GM21529 (cell line): ENCODE data around the gene TAP2.

Source experiments
- ATAC-seq: cut with Tn5 transposase; IDR thresholded peaks from one replicate; pipeline ENCODE4 v1.9.1; 2021; ENCODE audit not compliant: unreplicated experiment

The TAP2 gene

DNA sequence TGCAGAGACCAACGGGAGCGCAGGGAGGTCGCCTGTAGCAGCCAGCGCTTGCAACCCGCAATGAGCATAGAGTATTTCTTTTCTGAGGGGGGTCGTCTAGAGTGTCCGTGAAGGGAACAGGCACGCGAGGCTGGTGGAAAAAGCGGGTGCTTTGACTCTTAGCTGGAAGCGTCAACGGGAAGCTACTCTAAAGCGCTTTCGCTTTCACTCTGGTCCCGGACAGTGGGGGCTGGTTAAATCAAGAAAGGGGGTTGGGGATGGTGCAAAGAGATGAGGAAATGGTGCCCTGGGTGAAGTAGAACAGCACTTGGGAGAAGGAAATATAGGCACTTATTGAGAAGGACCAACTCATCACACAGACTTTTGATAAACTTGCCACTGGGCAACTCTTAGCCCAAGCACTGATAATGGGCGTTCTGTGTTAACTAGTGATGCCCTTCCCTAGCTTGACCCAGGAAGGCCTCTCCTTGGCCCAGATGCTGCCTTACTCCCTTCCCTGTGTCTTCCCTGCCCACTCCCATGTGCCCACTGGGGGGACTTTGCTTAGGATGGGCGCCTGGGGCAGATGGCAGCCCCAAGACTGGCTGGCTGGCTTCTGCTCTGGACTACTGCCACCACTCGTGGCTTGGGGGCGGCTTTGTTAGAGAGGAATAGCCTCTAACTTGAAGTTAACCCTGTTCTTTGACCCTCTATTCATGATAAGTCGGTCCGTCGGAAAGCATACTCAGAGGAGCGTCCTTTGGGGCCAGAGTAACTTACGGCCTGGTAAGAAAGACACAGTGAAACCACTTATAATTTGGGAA is 16.0 kb upstream of the TAP2 start:
- peak; percentile 19 for ATAC-seq

DNA sequence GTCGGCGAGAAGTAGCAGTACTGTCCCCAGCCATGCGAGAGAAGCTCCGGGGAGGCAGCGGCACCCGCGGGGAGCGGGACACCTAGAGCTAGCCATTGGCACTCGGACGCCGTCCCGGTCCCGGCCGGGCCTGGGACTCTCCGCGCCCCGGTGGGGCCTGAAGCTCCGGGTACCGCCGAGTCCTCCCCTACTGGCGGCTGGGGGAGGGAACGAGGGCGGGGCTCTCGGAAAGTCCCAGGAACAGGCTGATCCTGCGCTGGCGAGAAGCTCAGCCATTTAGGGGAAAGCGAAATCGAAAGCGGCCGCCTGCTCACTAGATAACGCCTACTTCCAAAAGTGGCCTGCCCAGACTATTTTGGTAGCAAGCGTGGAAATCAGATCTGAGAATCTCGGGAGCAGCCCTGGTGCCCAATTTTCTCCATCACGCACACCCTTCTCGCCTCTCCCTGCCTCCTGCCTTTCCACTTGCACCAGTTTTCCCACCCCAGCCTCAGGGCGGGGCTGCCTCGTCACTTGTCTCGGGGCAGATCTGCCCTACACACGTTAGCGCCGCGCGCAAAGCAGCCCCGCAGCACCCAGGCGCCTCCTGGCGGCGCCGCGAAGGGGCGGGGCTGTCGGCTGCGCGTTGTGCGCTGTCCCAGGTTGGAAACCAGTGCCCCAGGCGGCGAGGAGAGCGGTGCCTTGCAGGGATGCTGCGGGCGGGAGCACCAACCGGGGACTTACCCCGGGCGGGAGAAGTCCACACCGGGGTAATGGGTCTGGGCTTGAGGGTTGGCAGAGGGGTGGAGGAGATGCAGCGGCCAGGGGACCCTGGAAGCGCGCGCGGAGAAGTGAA is 15.2 kb upstream of the TAP2 start, which contains the start of the genes PSMB9 and TAP1:
Gene PSMB9 (plus strand): TSS at position 652 of the 835 bp plus-strand sequence. CDS start 38 bp downstream, at position 690.
Gene TAP1 (minus strand): TSS at position 164 of the 835 bp plus-strand sequence. CDS start 68 bp downstream, at position 96.
- ATAC-seq: peak; percentile 72

DNA sequence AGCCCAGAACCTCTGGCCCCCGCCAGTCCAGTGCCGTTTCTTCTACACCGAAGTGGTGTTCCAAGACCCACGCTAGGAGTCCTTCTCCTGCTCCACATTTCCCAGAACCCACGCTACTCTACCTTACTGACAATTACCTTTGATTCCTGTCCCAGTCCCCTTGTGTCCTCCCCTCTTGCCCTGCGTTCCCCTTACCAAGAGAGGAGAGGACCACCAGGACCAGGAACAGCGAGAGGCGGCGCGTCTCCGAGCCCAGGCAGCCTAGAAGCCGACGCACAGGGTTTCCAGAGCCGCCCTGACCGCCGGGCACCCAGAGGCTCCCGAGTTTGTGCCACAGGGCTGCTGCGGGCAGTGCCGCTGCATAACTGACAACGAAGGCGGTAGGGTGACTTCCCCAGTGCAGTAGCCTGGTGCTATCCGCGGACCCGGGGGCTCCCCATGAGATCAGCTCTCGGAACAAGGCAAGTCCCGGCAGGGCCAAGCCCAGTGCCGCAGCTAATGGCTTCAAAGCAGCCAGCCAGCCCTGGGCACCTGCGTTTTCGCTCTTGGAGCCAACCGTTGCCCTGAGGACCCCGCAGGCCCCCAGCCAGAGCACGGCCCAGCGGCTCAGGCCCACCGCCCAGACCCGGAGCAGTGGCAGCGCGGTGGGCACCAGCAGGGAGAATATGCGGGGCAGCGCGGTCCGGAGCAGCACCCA is 14.5 kb upstream of the TAP2 start:
- peak; percentile 18 for ATAC-seq

DNA sequence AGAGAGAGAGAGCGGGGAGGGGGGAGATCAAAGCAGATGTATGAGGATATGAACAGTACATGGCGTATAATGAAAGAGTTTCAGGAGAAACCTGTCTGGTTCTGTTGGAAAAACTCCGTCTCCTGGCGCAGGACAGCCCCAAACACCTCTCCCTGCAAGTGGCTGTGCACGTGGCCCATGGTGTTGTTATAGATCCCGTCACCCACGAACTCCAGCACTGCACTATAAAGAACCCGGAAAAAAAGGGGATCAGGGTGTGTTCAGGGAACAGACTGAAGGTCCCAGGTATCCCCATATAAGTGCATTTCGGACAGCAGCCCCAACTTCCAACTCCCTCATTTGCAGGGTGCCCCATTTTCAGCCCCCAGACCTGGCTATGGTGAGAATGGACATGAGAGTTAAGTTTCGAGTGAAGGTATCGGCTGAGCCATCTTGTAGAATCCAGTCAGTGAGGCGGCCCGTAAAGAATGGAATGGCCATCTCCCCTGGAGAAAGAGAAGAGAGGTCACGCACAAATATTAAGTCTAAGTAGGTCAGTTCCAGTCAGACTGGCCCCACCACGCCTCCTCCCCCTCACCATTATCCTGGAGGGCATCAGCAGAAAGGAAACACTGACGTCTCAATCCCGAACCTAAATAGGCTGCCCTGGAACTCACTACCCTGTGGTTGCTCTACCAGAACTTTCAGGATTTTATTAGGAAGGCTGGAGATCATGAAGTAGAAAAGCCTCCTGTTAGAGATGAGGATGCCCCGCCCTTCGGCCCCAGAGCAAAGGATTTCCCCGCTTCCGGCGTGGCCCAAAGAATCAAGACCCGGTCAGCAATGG is 13.7 kb upstream of the TAP2 start:
- ATAC-seq: no peak

DNA sequence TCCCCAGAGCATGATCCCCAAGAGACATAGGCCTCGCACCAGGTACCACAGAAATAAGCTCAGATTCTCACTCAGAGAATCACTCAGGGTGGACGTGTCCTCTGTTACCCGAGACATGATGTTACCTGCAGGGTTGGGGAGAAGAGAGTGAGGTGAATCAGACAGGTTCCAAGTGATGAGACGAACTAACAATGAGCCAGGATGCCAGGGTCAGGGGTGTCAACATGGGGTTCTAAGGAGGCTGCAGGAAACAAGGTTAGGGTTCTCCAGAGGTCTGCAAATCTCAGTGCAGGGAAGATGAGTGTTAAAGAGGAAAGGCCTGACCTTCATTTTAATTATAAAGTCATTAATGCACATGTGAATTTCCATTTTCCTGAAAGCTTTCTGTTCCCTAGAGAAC is 12.5 kb upstream of the TAP2 start:
- no peak for ATAC-seq

DNA sequence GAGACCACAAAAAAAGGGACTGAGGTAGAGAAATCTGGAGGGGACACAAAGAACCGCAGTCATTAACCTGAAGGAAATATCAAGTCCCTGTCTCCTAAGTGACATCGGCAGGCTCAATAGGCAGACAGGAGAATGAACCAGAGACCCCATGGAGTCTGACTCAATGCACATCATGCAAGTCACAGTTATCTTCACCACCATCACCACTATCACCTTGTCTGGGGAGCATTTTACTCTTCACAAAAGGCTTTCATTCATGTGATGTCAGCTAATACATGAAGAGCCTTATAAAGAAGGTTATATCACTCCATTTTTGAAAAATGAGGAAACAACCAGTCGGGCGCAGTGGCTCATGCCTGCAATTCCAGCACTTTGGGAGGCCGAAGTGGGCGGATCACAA is 10.6 kb upstream of the TAP2 start:
- ATAC-seq: no peak

DNA sequence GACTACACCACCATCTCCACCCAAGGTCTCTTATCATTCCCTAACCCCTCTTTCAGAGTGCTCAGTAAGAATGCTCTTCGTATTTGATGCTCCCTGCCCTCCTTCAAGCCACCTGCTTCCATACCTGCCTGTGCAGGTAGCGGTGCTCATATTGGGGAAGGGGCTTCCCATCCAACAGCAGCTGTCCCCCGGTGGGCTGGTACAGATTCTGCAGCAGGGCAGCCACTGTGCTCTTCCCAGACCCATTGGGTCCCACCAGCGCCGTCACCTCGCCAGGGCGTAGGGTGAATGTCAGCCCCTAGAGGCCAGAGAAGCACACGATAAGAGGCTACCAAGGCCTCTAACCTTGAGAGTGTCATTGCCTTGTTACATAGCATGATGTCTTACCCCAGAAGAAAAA is 9.3 kb upstream of the TAP2 start:
- ATAC-seq: no peak

DNA sequence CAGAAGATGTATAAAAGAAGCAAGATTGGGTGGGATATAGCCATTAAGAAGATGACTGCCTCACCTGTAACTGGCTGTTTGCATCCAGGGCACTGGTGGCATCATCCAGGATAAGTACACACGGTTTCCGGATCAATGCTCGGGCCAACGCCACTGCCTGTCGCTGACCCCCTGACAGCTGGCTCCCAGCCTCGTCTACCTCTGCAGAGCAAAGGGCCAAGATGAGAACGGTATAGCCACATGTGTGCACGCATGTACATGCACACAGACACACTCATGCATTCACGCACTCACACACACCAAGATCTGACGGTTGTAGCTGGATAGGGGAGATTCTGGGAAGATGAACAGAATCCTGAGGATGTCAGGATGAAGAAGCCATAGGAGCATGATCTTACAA is 8.5 kb upstream of the TAP2 start:
- ATAC-seq: no peak

DNA sequence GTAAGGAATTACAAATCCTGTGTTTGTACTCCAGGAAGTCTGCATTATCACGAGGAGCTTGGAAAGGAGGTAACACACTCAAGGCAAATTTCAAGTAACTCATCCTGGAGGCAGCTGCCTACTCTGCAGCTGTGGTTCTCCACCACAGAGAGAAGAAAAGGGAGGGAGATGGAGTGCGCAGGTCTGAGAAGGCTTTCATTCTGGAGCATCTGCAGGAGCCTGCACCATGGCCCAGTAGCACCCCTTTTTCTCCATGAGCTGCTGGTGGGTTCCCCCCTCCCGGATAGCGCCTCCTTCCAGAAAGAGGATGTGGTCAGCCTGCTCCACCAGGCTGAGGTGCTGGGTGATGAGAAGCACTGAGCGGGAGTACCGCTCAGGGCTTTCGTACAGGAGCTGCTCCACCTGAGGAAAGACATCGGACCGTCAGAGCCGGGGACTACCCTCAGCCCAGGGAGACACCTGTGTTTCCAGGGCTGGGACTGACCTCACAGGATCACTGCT is 6.9 kb upstream of the TAP2 start:
- no peak for ATAC-seq

DNA sequence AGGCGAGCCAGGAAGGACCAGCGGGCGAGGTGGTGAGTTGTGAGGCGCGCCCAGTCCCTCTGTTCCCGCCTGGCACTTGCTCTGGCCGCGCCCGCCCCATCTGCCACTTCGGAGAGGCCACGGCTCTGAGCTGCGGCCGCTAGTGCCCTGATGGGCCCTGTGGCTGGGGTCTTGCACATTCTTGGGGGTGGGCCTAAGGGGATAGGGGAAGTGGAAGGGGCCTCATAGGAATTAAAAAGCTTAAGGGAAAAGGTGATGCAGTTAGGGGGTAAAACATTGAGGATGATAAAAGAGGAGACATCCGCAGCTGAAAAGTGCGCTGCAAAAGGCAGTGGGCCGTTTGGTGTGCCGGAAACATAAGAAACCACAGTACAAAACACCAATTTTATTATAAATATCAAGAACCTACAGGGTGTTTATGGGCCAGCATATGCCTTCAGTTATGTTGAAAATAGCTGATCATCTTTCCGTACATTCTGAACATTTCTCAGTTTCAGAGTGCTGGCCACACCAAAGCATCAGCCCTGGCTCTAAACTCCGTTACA is 6.4 kb upstream of the TAP2 start:
- ATAC-seq: no peak

DNA sequence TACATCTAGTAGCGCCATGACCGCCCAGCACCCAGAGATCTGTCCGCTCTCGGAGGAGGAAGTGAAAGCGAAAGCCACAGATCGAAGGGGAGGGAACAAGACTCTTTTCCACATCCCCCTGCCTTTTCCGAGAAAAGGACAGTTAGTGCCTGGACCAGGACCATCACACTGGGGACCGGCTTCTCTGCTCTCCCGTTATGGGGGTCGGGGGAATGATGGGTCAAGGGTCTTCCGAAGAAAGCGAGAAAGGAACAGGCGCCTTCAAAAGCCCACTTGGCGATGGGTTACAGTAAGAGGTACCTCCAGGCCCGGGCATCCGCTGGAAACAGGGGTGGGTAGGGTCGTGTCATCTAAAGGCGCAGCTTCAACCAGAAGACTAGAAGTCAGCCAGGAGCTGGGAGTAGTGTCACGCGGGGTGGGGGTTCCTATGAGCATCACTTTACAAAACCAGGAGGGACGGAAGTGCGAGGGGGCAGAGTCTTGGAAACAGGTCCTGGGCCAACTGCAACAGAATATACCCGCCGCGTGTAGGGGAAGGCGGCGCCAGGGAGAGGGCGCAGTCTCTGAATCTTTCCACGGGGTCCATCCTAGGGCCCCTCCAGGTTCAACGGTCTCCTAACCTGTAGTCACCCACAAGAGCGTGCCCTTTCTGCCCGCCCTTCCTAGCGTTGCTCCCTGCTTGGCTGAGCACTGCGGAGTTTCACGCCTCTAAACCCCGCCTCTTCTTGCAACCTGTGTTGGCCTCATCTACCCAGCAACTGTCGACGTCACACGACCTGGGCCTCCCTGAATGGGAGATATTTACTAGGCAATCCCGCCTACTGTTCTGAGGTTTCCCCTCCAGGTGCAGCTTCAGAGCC is 5.7 kb upstream of the TAP2 start, which contains the start of gene PSMB8:
Gene PSMB8 (minus strand): TSS at position 69 of the 860 bp plus-strand sequence. CDS start 51 bp downstream, at position 18.
- peak; percentile 57 for ATAC-seq

DNA sequence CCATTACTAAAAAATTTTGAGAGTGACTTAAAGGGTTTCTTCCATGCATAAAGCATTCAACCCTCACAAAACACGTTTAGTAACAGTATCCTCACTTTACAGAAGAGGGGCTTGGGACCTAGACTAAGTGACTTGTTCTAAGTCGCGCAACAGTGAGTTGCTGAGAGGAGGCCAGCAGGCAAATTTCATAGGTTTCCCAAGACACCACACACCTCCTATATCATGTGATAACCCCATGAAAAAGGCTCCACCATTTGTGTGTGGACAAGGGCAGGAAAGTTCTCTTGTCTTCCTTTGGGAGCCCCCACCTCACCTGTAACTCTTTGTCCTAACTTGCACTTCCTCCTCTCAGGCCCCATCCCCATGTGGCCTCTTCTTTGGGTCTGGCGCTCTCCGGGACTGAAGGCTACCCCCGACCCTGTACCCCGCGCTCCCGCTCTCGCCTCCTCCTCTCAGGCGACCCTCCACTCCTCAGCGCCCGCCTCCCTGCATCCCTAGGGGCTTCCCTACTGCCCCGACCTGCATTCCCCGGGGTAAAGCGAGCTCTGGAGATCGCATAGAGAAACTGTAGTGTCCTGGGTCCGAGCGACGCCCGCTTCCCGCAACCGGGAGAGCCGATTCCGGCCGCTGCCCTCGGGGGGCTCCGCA is 4.9 kb upstream of the TAP2 start:
- no peak for ATAC-seq

DNA sequence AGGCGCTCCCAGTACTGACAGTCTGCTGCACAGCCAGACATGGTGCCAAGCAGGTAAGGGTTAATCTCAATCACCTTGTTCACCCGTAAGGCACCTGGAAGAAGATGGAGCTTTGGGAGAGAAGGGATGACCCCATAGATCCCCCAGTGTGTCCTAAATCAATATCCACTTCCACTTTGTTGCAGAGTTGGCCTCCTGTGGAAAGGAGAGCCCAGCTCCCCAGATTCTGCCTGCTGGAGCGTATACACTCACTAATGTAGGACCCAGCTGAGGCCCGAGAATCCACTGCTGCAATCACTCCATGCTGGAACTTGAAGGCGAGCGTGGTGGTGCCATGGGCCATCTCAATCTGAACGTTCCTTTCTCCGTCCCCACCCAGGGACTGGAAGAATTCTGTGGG is 4.2 kb upstream of the TAP2 start:
- ATAC-seq: no peak

DNA sequence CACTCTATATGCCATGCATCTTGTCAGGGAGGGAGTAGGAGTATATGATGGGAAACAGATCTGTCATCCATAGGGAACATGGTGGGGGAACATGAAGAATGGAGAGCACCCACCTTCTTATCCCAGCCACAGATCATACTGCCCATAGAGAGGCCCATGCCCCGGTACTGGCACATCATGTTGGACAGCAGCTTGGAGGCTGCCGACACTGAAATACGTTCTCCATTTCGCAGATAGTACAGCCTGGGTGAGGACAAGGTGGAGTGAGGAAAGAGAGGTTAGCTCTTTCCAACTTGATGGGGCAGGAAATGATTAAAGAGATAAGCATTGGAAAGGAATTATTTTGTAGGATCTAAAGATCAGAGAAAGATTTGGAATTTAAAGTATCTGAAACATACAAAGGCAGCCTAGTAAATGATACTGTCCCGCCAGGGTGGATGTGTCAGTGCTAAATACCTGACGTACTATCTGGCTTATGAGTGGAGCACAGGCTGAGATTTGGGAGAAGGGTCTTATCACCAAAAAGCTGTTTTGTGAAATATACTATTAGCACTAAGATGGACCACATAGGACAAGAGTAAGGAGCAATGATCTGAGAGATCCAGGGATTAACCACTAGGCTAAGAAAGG is 3.6 kb upstream of the TAP2 start:
- ATAC-seq: no peak

DNA sequence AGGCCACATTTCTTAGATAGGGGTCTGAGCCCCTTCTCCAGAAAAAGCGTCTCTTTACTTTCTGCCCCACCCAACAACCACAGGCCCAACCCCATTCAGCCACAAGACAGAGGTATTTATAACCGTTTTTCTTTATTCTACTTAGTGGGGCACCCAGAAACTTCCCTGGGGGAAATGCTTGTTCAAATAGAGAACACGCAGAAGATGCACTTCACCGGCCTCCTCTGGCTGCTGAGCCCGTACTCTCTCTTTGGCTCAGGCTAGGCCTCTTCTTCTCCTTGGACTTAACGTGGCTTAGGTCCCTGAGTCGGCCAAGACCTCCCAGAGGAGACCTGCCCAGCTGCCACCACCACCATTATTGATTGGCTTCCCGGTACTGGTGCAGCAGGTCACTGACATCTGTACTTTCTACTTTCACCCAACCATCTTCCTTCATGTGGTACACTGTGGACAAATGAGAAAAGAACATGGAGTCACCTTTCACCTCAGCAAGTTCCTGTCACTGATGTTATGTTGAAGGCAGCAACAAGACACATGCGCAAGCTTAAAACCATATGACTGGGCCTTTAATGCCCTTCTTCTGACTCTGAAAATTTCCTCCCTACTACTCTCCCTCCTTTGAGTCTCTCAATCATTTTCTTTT is 2.2 kb upstream of the TAP2 start:
- no peak for ATAC-seq

DNA sequence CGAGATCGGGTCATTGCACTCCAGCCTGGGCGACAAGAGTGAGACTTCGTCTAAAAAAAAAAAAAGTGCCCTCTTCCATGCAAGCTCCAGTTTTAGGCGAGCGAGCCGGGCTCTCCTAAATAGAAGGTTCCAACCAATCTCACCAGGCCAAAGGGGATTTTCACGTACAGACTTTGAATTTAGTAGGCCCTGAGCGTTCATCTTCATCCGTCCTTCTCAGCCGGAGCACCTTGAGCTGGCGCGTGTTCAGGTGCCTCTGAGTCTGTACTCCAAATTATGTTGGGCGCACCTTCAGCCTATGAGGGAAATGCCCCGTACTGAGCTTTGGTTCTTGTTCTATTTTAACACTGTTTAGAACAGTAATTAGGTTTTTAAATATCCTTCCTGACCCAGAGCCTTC is 817 bp upstream of the TAP2 start:
- ATAC-seq: no peak

DNA sequence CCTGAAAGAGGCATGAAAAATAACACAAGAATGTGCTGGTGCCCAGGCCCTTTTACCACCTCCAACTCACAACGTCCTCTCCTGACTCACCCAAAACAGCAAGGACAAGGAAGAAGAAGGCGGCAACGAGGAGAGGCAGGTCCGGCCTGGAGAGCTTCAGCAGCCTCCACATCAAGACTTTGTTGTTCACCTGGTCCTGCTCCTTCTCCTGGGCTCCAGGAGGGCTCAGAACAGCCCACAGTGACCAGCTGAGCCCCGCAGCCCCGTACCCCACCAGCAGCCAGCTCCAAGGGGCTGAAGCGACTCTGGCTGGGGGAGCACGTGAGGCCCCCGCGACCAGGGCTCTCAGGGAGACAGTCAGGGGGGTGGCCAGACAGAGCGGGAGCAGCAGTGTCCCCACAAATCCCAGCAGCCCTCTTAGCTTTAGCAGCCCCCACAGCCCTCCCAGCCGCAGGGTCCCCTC is 857 bp downstream of the TAP2 start:
- ATAC-seq: no peak
